Activated T-cell treated with anti-CD3 and anti-CD28 coated beads, Interleukin-2, amount 50 U/mL, for 4 hours (primary cell): ENCODE results near the gene NRXN2. TPM values are rescaled to one million over a fixed set of nuclear protein-coding genes. Genes with fewer than 3 reads are reported as not detected.
A peak's percentile ranks its signal among the peaks of the same experiment; 100 is the strongest.

ENCODE experiments used
- ATAC-seq, 2 donors: fragments of 200-7000 bp; cut with Tn5 transposase; one replicate each; pipeline ENCODE4 v1.10.0; 2021
- DNase-seq: peaks from one replicate; pipeline ENCODE4 v3.0.0-alpha.2; 2020
- H3K27me3 Mint-ChIP-seq: one replicate; pipeline ENCODE4 v1.8.0; 2021; ENCODE audit warnings: low read depth, mixed read lengths
- H3K36me3 Mint-ChIP-seq: one replicate; pipeline ENCODE4 v1.8.0; 2022; ENCODE audit warnings: mixed read lengths; ENCODE audit not compliant: insufficient read depth
- H3K4me1 Mint-ChIP-seq: one replicate; pipeline ENCODE4 v1.8.0; 2021; ENCODE audit warnings: low read depth, mixed read lengths
- H3K4me3 Mint-ChIP-seq: one replicate; pipeline ENCODE4 v1.8.0; 2021; ENCODE audit warnings: mild to moderate bottlenecking, moderate library complexity, mixed read lengths
- H3K9me3 Mint-ChIP-seq: one replicate; pipeline ENCODE4 v1.8.0; 2021; ENCODE audit warnings: mixed read lengths
- total RNA-seq, 3 donors: library from RNA; stranded (reverse); gene quantifications; one replicate each; pipeline ENCODE4 v1.2.1, GENCODE V29; 2021

Gene NRXN2
- total RNA-seq, 3 donors from 2014 or later: 0.16 to 1.0 (median 0.71) TPM

DNA sequence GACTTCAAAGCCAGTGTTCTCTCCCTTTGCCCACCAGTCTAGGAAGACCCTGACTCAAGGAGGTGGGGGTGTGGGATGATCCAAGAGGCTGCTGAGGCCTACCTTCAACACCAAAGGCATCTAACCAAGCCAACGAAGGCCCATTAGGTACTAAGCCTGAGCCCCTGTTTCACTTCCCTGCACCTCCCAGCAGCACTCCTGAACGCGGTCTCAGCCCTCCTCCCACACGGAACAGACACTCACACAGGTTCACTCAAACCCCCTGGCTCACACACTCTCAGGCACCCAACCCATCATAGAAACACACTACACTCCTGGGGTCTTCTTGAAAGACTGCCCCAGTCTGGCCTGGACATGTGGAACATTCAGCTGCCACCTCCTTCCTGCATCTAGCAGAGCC, 91.3 kb downstream of the NRXN2 start:
- no peak overlapping the region for H3K4me3 Mint-ChIP-seq
- no peak for ATAC-seq

DNA sequence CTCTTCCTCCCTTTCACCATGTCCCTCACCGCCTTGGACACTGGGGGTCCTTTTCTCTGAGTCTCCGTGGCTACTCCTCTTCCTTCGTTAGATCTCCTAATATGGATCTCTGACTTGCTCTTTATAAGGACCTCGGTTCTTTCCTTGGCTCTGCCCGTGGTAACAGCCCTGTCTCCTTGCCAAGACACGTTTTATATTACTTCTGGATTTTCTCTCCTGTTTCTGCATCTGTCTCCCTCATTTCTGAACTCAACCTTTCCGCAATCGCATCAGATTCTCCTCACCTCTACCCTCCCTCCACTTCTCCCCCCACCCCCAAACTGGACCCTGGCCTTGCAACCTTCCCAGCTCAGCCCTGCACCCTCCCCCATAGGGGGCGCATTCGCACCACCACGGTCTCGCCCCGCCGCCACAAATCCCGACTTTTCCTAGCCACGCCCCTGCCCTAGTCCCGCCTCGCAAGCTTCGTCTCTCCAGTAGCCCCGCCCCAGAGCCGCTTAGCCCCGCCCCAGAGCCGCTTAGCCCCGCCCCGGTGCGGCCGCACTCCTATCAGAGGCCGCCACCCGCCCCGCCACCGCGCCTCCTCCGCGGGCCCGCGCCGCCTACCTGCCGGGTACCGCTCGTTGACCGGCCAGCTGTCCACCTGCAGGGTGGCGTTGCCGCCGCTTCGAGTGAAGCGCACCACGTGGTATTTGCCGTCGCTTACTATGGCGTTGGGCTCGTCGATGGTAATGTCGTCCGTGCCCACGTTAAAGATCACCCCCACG, 93.0 kb downstream of the NRXN2 start:
- H3K4me1 Mint-ChIP-seq: peaks cover 11% of the 10 kb centered on the region

More for the DNA sequence above, 91.3 kb downstream of the NRXN2 start:
- H3K9me3 Mint-ChIP-seq: no peaks in the 10 kb centered on the region
- no peaks in the 10 kb centered on the region for H3K36me3 Mint-ChIP-seq
- H3K4me1 Mint-ChIP-seq: peaks cover 11% of the 10 kb centered on the region
- DNase-seq: no peak
- peaks cover 16% of the 10 kb centered on the region for H3K27me3 Mint-ChIP-seq

DNA sequence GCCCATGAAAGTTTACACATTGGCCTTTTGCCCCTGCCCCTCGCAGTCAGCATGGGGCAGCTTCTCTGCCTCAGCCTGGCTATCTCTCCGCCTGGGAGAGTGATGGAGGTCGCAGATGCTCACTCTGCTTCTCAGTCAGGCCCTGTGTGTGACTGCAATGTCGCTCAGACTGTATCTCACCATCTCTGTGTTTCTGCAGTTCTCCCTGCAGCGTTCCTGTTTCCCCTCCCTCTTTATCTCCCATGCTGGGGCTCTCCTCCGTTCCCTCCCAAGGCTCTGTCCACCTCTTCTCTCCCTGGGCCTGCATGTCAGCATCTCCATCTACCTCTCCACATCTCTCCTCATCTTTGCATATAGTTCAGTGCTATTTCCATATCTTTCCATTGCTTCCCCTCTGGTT, 93.9 kb downstream of the NRXN2 start:
- Mint-ChIP-seq H3K9me3 (no peaks in the 10 kb centered on the region), H3K4me3 (no peak overlapping the region), H3K36me3 (no peaks in the 10 kb centered on the region), H3K27me3 (no peaks in the 10 kb centered on the region), H3K4me1 (peaks cover 7% of the 10 kb centered on the region)
- no peak for ATAC-seq
- no peak for DNase-seq

More for the DNA sequence above, 93.0 kb downstream of the NRXN2 start:
- DNase-seq: no peak
- H3K9me3 Mint-ChIP-seq: no peaks in the 10 kb centered on the region
- H3K36me3 Mint-ChIP-seq: no peaks in the 10 kb centered on the region
- H3K4me3 Mint-ChIP-seq: no peak overlapping the region
- H3K27me3 Mint-ChIP-seq: peaks cover 7% of the 10 kb centered on the region
- no peak for ATAC-seq

DNA sequence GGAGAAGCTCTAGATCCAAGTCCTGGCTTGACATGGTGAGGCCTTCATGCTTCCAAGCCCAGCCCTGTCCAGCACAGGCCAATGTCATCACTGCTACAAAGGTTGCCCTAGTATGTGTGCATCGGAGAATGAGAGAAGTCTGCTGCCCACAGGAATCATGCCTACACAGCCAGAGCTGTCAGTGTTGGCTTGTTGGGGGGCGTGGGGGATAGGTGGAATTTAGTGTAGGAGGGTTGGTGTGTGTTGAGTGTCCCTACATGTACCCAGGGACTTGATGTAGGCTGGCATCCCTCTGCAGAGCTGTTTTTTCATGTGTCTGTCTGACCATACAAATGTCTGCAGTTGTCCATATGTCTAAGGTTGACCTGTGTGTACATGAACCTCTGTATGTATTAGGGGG, 94.4 kb downstream of the NRXN2 start:
- Mint-ChIP-seq H3K9me3 (no peaks in the 10 kb centered on the region), H3K36me3 (no peaks in the 10 kb centered on the region), H3K27me3 (no peaks in the 10 kb centered on the region), H3K4me3 (no peak overlapping the region), H3K4me1 (peaks cover 2% of the 10 kb centered on the region)
- ATAC-seq (no peak), DNase-seq (no peak)

DNA sequence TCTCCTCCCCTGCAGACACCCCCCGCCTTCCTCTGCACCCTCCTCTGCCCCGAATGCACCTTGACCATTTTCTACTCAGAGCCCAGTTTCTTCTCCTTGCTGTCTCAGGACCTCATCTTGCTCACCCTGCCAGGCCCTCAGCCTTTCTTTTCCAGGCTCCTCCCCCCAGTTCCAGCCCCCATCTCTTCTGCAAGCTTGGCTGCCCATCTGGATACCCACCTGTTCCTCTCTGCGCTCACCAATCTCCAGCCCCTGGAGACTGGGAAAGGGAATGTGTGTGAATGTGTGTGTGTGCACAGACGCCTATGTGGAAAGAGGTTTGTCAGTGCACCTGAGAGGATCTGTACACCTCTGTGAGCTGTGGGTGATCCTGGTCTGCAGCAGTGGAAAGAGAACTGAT, 95.6 kb downstream of the NRXN2 start:
- H3K4me3 Mint-ChIP-seq: no peak overlapping the region
- DNase-seq (no peak), ATAC-seq (no peak)
- H3K27me3 Mint-ChIP-seq: no peaks in the 10 kb centered on the region
- no peaks in the 10 kb centered on the region for H3K4me1 Mint-ChIP-seq
- H3K9me3 Mint-ChIP-seq: no peaks in the 10 kb centered on the region
- H3K36me3 Mint-ChIP-seq: no peaks in the 10 kb centered on the region

DNA sequence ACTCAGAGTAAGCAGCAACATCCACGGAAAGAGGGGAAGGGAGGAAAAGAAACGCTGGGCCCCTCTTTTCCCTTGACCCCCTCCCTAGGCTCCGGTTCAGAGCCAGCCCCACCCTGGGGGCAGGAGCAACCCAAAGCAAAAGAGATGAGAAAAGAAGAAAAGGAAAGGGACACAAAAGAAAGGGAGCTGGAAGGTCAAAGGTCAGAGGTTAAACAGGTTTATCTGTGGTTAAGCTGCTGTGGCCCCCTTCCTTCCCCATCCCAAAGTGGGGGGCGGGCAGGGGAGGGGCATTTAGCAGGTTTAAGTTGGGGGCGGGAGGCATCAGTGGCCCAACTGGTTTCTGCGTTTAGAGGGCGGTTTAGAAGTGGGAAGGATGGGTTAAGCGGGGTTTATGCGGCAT, 96.4 kb downstream of the NRXN2 start:
- Mint-ChIP-seq H3K9me3 (no peaks in the 10 kb centered on the region), H3K36me3 (no peaks in the 10 kb centered on the region), H3K27me3 (no peaks in the 10 kb centered on the region), H3K4me1 (no peaks in the 10 kb centered on the region), H3K4me3 (no peak overlapping the region)
- ATAC-seq (no peak), DNase-seq (no peak)

DNA sequence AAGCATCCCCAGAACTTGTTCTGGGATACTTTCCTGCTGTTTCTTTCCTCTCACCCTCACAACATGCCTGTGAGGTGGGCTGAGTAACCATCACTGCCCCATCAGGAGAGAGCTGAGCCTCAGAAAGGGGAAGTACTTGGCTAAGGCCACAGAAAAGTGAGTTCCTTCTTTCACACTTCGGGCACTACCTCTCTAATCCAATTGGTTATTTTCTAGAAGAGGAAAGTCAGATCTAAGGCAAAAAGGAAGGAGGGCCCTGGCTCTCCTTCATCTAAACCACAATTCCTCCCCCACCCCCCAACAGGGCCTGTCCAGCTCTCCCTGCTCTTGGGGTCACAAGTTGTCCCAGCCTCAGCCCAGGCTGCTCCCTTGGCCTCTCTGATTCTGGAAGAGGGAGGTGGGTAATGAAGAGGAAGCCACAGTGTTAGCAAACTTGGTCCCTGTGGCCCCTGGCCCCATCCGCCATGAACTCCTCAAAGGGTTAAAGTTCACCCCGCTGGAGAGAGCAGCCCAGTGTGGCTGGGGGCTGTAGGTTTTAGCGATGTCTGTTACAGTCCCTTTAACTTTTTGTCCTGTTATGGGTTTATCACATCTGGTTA, 98.0 kb downstream of the NRXN2 start:
- Mint-ChIP-seq H3K4me3 (no peak overlapping the region), H3K9me3 (no peaks in the 10 kb centered on the region), H3K36me3 (no peaks in the 10 kb centered on the region), H3K27me3 (no peaks in the 10 kb centered on the region), H3K4me1 (peaks cover 2% of the 10 kb centered on the region)
- no peak for ATAC-seq
- DNase-seq: no peak

DNA sequence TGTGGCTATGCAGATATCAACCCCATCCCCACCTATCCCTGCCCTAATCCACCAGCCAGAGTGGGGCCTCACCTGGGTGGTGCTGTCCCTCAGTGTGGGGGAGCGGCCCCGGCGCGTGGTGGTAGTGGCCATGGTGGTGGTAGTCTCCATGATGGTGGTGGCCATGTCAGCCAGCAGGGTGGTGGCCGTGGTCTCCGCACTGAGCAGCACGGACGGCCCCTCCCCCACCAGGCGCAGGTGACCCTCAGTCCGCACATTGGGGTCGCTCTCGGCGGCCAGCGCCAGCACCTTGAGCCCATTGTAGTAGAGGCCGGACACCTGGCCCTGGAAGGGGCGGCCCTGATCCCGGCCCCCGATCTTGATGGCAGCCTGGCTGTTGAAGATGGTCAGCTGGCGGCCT, 100.3 kb downstream of the NRXN2 start:
- H3K27me3 Mint-ChIP-seq: no peaks in the 10 kb centered on the region
- peaks cover 2% of the 10 kb centered on the region for H3K4me1 Mint-ChIP-seq
- H3K4me3 Mint-ChIP-seq: no peak overlapping the region
- no peaks in the 10 kb centered on the region for H3K9me3 Mint-ChIP-seq
- no peak for ATAC-seq
- DNase-seq: no peak
- H3K36me3 Mint-ChIP-seq: no peaks in the 10 kb centered on the region

DNA sequence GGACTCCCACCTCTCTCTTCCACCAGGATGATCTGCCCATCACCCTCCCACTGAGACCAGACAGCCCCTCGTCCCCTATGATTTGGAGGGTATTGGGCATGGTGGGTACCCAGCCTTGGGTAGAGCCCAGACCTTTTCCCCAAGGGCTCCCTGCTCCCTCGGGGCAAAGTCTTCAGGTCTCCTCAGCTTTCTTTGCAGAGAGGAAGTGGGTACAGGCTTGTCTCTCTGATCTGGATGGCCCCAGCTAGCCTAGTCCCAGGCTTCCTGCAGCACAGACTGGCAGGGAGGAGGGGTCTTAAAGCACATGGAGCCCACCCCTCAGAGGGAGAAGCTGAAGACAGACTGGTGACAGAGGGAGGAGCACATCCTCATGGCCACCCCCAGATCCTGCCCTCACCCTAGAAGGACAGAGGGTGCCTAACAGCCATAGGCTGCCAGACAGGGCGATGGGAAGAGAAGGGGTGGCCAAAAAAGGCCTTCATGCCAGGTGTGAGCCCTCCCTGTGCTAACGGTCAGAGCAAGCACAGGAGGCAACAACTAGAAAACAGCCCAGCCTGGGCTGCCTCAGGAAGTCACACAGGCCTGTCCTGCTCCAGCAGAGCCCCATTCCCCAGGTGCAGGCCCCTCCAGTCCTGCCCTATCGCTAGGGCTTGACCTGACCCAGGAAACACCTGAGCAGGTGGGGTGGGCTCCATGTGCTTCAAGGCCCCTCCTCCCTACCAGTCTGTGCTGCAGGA, 101.5 kb downstream of the NRXN2 start:
- no peak for ATAC-seq

DNA sequence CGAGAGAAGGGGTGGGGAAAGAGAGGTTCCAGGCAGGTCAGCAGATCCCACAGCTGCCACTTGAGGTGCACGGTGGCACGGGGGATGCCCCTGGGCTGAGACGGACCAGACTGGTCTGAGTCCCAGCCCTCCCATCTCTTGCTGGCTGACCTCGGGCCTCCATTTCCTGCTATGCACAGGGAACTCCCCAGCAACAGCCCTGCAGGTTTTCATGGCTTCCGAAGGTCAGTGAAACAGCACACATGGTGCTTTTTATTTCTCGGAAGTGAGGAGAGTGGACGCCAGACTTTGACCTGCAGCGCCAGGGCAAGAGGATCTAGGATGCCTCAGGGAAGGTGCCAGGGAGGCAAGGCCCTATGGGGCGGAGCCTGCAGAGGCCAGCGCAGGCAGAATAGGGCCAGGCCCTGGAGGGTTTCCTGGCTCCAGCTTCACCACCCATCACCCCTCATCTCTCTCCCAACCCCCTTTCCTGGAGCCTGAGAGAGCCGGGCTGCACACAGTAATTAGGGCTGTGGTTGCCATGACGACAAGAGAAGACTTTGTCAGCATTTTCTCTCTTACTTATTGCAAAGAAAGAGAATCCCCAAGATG, 102.5 kb downstream of the NRXN2 start:
- no peak overlapping the region for H3K4me3 Mint-ChIP-seq
- no peaks in the 10 kb centered on the region for H3K27me3 Mint-ChIP-seq
- H3K4me1 Mint-ChIP-seq: peaks cover 2% of the 10 kb centered on the region
- ATAC-seq: no peak
- no peaks in the 10 kb centered on the region for H3K9me3 Mint-ChIP-seq
- DNase-seq: no peak
- no peaks in the 10 kb centered on the region for H3K36me3 Mint-ChIP-seq

More for the DNA sequence above, 101.5 kb downstream of the NRXN2 start:
- Mint-ChIP-seq H3K4me3 (no peak overlapping the region), H3K36me3 (no peaks in the 10 kb centered on the region), H3K27me3 (no peaks in the 10 kb centered on the region), H3K4me1 (peaks cover 2% of the 10 kb centered on the region), H3K9me3 (no peaks in the 10 kb centered on the region)
- DNase-seq: no peak

DNA sequence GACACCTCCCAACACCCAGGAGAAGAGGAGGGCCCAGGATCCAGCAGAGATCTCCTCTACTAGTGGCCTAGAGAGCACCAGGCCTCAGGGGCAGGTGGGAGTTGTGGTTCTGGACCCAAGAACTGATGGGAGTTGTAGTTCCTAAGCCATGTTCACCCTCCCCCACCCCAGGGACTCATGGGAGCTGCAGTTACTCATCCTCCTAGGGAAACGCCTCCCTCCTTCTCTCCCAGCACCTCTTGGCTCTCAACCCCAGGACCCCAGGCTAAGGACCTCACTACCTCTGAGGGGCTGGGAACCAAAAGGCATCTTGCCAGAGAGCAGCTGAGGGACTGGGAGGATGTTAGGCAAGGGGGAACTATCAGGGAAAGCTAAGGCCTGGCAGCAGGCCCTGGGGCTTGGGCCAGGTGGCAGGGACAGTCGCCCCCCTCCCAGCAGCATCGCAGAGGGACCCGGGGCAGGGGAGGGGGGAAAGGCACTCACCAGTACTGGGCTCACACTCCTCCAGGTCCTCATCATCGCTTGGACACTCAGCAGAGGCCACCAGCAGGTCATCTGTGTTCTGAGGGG, 103.1 kb downstream of the NRXN2 start:
- ATAC-seq (peak in 1 of 2 donors; percentile 44), DNase-seq (no peak)
- no peaks in the 10 kb centered on the region for H3K27me3 Mint-ChIP-seq

DNA sequence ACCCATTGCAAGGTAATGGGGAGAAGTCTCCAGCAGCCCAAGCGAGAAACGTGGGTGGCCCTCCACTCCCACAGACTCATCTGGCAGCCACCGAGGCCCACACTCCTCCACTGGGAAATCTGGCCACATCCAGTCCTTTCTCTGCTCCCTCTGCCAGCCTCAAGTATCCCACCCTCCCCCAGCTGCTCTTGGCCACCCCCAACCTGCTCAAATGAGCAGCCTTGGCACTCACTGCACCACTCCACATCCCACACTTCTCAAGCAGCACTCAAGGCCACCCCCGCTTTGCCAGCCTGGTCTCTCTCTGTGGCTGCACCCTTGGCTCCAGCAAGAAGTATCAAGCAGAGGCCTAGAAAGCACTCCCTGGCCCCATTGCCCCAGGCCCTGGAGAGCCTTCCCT, 103.8 kb downstream of the NRXN2 start:
- no peak for ATAC-seq
- no peaks in the 10 kb centered on the region for H3K27me3 Mint-ChIP-seq
- H3K9me3 Mint-ChIP-seq: no peaks in the 10 kb centered on the region
- no peak for DNase-seq
- H3K36me3 Mint-ChIP-seq: no peaks in the 10 kb centered on the region
- H3K4me3 Mint-ChIP-seq: no peak overlapping the region
- peaks cover 2% of the 10 kb centered on the region for H3K4me1 Mint-ChIP-seq

More for the DNA sequence above, 103.1 kb downstream of the NRXN2 start:
- Mint-ChIP-seq H3K36me3 (no peaks in the 10 kb centered on the region), H3K4me1 (peaks cover 2% of the 10 kb centered on the region), H3K9me3 (no peaks in the 10 kb centered on the region), H3K4me3 (no peak overlapping the region)

DNA sequence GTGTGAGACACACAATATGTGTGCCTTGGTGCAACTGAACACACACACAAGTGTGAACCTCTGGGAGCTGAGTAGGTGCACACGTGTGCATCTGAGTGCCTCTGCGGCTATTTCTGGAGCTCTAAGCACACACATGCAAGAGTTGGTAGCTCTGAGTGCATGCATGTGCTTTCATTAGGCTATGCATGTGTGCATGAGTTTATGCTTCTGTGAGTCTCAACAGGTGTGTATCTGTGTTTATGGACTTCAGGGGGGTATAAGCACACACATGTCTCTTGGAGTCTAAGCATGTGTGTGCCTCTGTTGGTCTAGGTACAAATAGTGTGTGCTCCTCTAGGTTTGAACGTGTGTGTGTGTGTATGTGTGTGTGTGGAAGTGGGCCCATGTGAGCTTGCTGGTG, 106.2 kb downstream of the NRXN2 start:
- DNase-seq (no peak), ATAC-seq (no peak)
- Mint-ChIP-seq H3K4me3 (no peak overlapping the region), H3K36me3 (no peaks in the 10 kb centered on the region), H3K9me3 (no peaks in the 10 kb centered on the region), H3K27me3 (no peaks in the 10 kb centered on the region), H3K4me1 (peaks cover 7% of the 10 kb centered on the region)

DNA sequence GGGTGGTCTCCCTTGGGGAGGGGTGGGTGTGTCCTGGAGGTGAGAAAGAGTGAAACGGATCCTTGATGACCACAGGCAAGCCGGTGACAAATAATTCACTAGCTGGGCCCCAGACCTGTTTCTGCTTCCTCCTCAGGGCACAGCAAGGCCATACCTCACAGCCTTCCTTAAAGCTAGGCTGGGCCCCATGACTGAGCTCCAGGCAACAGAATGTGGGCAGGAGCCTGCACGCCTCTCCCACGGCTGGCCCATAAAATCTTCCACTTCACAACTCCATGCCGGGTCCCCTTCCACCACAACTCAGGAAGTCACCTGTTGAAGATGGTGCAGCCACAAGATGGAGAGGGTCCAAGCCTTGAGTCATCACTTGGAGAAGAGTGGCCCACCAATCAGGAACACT, 108.1 kb downstream of the NRXN2 start:
- no peaks in the 10 kb centered on the region for H3K36me3 Mint-ChIP-seq
- H3K9me3 Mint-ChIP-seq: no peaks in the 10 kb centered on the region

More for the DNA sequence above, 108.1 kb downstream of the NRXN2 start:
- peaks cover 7% of the 10 kb centered on the region for H3K4me1 Mint-ChIP-seq
- ATAC-seq (no peak), DNase-seq (no peak)
- no peak overlapping the region for H3K4me3 Mint-ChIP-seq
- no peaks in the 10 kb centered on the region for H3K27me3 Mint-ChIP-seq
